Epithelial cell of esophagus (primary cell): Measurements from ENCODE around the gene MLXIP.

Experiments
- DNase-seq: peaks from one replicate; pipeline ENCODE4 v3.0.0; 2010; ENCODE audit warnings: low read depth
- H3K4me3 ChIP-seq: 2 replicates; pipeline ENCODE4 v1.5.1; 2011; ENCODE audit warnings: mild to moderate bottlenecking, low read length, control low read depth
- CTCF ChIP-seq: IDR thresholded peaks from 2 replicates; pipeline ENCODE4 v1.5.1; 2011; ENCODE audit warnings: low read depth, mild to moderate bottlenecking, low read length, control low read depth, inconsistent platforms; ENCODE audit not compliant: insufficient read depth; ENCODE audit errors: missing control alignments

The MLXIP gene

GRCh38 chr12:122162976-122163375, 84.4 kb downstream of the MLXIP start:
- no peak overlapping the region for H3K4me3 ChIP-seq
- no peak for TF ChIP-seq CTCF
- DNase-seq: no peak

- TF ChIP-seq CTCF: no peak
- H3K4me3 ChIP-seq: no peak overlapping the region
- DNase-seq: no peak
Observed at GRCh38 chr12:122166422-122167349, 88.1 kb downstream of the MLXIP start.

- H3K4me3 ChIP-seq: no peak overlapping the region
- no peak for DNase-seq
- no peak for TF ChIP-seq CTCF
Observed at GRCh38 chr12:122167356-122167925, 88.9 kb downstream of the MLXIP start.

GRCh38 chr12:122168492-122168891, 89.9 kb downstream of the MLXIP start:
- no peak for TF ChIP-seq CTCF
- H3K4me3 ChIP-seq: no peak overlapping the region
- DNase-seq: no peak

GRCh38 chr12:122171399-122171798, 92.8 kb downstream of the MLXIP start:
- no peak for TF ChIP-seq CTCF

GRCh38 chr12:122172262-122172939, 93.8 kb downstream of the MLXIP start:
- no peak for TF ChIP-seq CTCF
- H3K4me3 ChIP-seq: no peak overlapping the region
- no peak for DNase-seq

More at GRCh38 chr12:122171399-122171798, 92.8 kb downstream of the MLXIP start:
- no peak for DNase-seq
- no peak overlapping the region for H3K4me3 ChIP-seq
